K562 (cell line): Measurements from ENCODE around the gene PCBP2. TPM values are rescaled to one million over a fixed set of nuclear protein-coding genes. Genes with fewer than 3 reads are reported as not detected.
A peak's percentile ranks its signal among the peaks of the same experiment; 100 is the strongest.

Experiments
- ADNP ChIP-seq: fragments of 200-800 bp; sonication (Bioruptor generic); IDR thresholded peaks from 2 replicates; pipeline ENCODE4 v1.6.1; 2016; ENCODE audit warnings: missing genetic modification characterization, missing compliant biosample characterization
- CAMTA2 ChIP-seq: fragments of 250-450 bp; sonication (Bioruptor Pico); conservative IDR thresholded peaks from 2 replicates; pipeline ENCODE4 v1.5.1; 2022
- CBFA2T2 ChIP-seq: fragments of 450-650 bp; conservative IDR thresholded peaks from 2 replicates; pipeline ENCODE4 v1.6.1; 2017; ENCODE audit warnings: mild to moderate bottlenecking
- CTCF ChIP-seq, 3 experiments: IDR thresholded peaks in 2 of 3; conservative IDR thresholded peaks in 1 of 3; 2 replicates each; pipeline ENCODE4 v1.5.1; 2011 to 2012; ENCODE audit warnings: low read length in 3 of 3, mild to moderate bottlenecking in 3 of 3, control low read depth in 2 of 3, improper control_type of control experiment in 1 of 3, inconsistent platforms in 1 of 3, low read depth in 1 of 3, mixed read lengths in 1 of 3, moderate library complexity in 1 of 3; ENCODE audit not compliant: insufficient read depth in 2 of 3
- DNMT1 ChIP-seq: fragments of 450-650 bp; IDR thresholded peaks from 2 replicates; pipeline ENCODE4 v1.6.1; 2016; ENCODE audit warnings: antibody characterized with exemption, mild to moderate bottlenecking
- FIP1L1 ChIP-seq: fragments of 200-400 bp; formaldehyde crosslinking; IDR thresholded peaks from 2 replicates; pipeline ENCODE4 v1.6.1; 2018; ENCODE audit warnings: mild to moderate bottlenecking, low read depth, low read length; ENCODE audit not compliant: poor library complexity, severe bottlenecking
- GMEB1 ChIP-seq: fragments of 250-450 bp; sonication (Bioruptor Pico); IDR thresholded peaks from 2 replicates; pipeline ENCODE4 v1.4.0; 2020; ENCODE audit warnings: mild to moderate bottlenecking
- HES1 ChIP-seq: fragments of 450-650 bp; IDR thresholded peaks from 2 replicates; pipeline ENCODE4 v1.6.1; 2016; ENCODE audit warnings: low read depth, mild to moderate bottlenecking, moderate library complexity
- HNRNPL ChIP-seq: fragments of 200-400 bp; formaldehyde crosslinking; IDR thresholded peaks from 2 replicates; pipeline ENCODE4 v1.6.1; 2017; ENCODE audit warnings: low read depth, mild to moderate bottlenecking, low read length
- KDM5B ChIP-seq: fragments of 200-600 bp; sonication (generic); IDR thresholded peaks from 2 replicates; pipeline ENCODE4 v1.6.1; 2012; ENCODE audit warnings: low read depth, mild to moderate bottlenecking, moderate library complexity, low read length, control low read depth, inconsistent platforms; ENCODE audit not compliant: insufficient replicate concordance
- RBM25 ChIP-seq: fragments of 200-400 bp; formaldehyde crosslinking; IDR thresholded peaks from 2 replicates; pipeline ENCODE4 v1.6.1; 2018; ENCODE audit warnings: low read length, low read depth, moderate library complexity; ENCODE audit not compliant: severe bottlenecking
- RBM34 ChIP-seq: fragments of 200-400 bp; formaldehyde crosslinking; IDR thresholded peaks from 2 replicates; pipeline ENCODE4 v1.6.1; 2018; ENCODE audit warnings: low read length, borderline replicate concordance; ENCODE audit not compliant: insufficient read depth
- SOX6 ChIP-seq: fragments of 450-650 bp; IDR thresholded peaks from 2 replicates; pipeline ENCODE4 v1.6.1; 2014; ENCODE audit warnings: mild to moderate bottlenecking
- TSHZ1 ChIP-seq: fragments of 250-450 bp; sonication (Bioruptor Pico); IDR thresholded peaks from 2 replicates; pipeline ENCODE4 v1.4.0; 2020; ENCODE audit warnings: mild to moderate bottlenecking, moderate library complexity
- ZNF146 ChIP-seq: IDR thresholded peaks from one replicate; pipeline ENCODE4 v1.6.1; 2018; ENCODE audit warnings: missing compliant biosample characterization; ENCODE audit not compliant: unreplicated experiment
- ZNF512 ChIP-seq: IDR thresholded peaks from 2 replicates; pipeline ENCODE4 v1.6.1; 2016; ENCODE audit warnings: missing genetic modification characterization, missing compliant biosample characterization
- polyA plus RNA-seq, 8 experiments: library from polyadenylated mRNA; depleted of rRNA in 4 of 8; stranded (reverse) in 5 of 8; unstranded in 3 of 8; fragments of >200 nt; fragmentation: Nextera tagmentation in 2 of 8; fragmentation: Illumina TruSeq in 1 of 8; extraction: Ambion mirVana in 2 of 8; extraction: Trizol in 1 of 8; gene quantifications; 2 replicates each; pipeline versions ENCODE4 v1.2.1 to v1.2.3, GENCODE V29; 2011 to 2014; ENCODE audit warnings: inconsistent platforms in 1 of 8, missing spikeins in 1 of 8
- total RNA-seq, 7 experiments: library from RNA; depleted of rRNA in 6 of 7; stranded (reverse); fragments of >200 nt in 6 of 7; fragmentation: Illumina TruSeq in 2 of 7; extraction: Trizol in 2 of 7; gene quantifications; 2 replicates each; pipeline versions ENCODE4 v1.2.1 to v1.2.3, GENCODE V29; 2011 to 2021; ENCODE audit warnings: low replicate concordance in 1 of 7

Gene PCBP2
- total and polyA plus RNA-seq, 9 of the 15 experiments (the other 6 are each of a cell fraction or from before 2014, with no cell fraction given), result 137 to 831 (median 328) TPM

GRCh38 chr12:53481939-53482586 lies 30.2 kb downstream of the PCBP2 start (continued):
- TF ChIP-seq GMEB1 (CRISPR knock-in tag), result no peak
- TF ChIP-seq CBFA2T2, result no peak
- TF ChIP-seq CAMTA2 (CRISPR knock-in tag), result no peak
- TF ChIP-seq DNMT1, result no peak
- peak; percentile 22 to 37 (median 31); a peak in 5 of 6 replicates for TF ChIP-seq CTCF (IDR thresholded peaks at IDR 0.05 in 2 of 3, conservative IDR thresholded peaks at IDR 0.05 in 1 of 3; ENCODE audit: insufficient read depth in 2 of 3, low read depth in 1 of 3, low read length in 3 of 3)
- TF ChIP-seq ZNF512 (tag), result no peak
- TF ChIP-seq RBM34, result no peak
- no peak for TF ChIP-seq TSHZ1 (CRISPR knock-in tag)
- TF ChIP-seq KDM5B, result no peak
- no peak for TF ChIP-seq ADNP
- TF ChIP-seq RBM25, result no peak
- TF ChIP-seq HNRNPL, result no peak
- no peak for TF ChIP-seq HES1
- TF ChIP-seq FIP1L1, result no peak
- no peak for TF ChIP-seq ZNF146 (CRISPR knock-in tag)
- no peak for TF ChIP-seq SOX6
